HG03060 (cell line): ENCODE results near the gene ARHGAP26.
"Not testable (repeated sequence)": the region's sequence is repeated elsewhere in the genome, so short reads cannot be mapped to it uniquely, and the experiment has no call there.

Experiments used
- ATAC-seq: cut with Tn5 transposase; IDR thresholded peaks from one replicate; pipeline ENCODE4 v1.9.1; 2021; ENCODE audit warnings: low read depth, moderate number of reproducible peaks; ENCODE audit not compliant: unreplicated experiment

ARHGAP26 gene

GRCh38 chr5:143093452-143094086 is 323.4 kb downstream of the ARHGAP26 start:
- no peak for ATAC-seq

GRCh38 chr5:143094087-143094521 is 323.9 kb downstream of the ARHGAP26 start:
- no peak for ATAC-seq

- not testable (repeated sequence) for ATAC-seq
Measured at GRCh38 chr5:143094608-143095007, 324.4 kb downstream of the ARHGAP26 start.

GRCh38 chr5:143101121-143101520 is 330.9 kb downstream of the ARHGAP26 start:
- ATAC-seq = no peak

GRCh38 chr5:143101725-143102386 is 331.7 kb downstream of the ARHGAP26 start:
- ATAC-seq = no peak

GRCh38 chr5:143102411-143102810 is 332.2 kb downstream of the ARHGAP26 start:
- no peak for ATAC-seq

GRCh38 chr5:143105216-143105905 is 335.2 kb downstream of the ARHGAP26 start:
- no peak for ATAC-seq

- no peak for ATAC-seq
Measured at GRCh38 chr5:143106174-143106573, 336.0 kb downstream of the ARHGAP26 start.

- no peak for ATAC-seq
Measured at GRCh38 chr5:143108498-143109128, 338.4 kb downstream of the ARHGAP26 start.

- no peak for ATAC-seq
Measured at GRCh38 chr5:143110591-143110990, 340.4 kb downstream of the ARHGAP26 start.

- ATAC-seq = no peak
Measured at GRCh38 chr5:143111799-143112198, 341.6 kb downstream of the ARHGAP26 start.

GRCh38 chr5:143113461-143113860 is 343.3 kb downstream of the ARHGAP26 start:
- no peak for ATAC-seq

- ATAC-seq = no peak
Measured at GRCh38 chr5:143114481-143114880, 344.3 kb downstream of the ARHGAP26 start.

GRCh38 chr5:143115381-143115780 is 345.2 kb downstream of the ARHGAP26 start:
- ATAC-seq = no peak

GRCh38 chr5:143116814-143117213 is 346.6 kb downstream of the ARHGAP26 start:
- no peak for ATAC-seq

- no peak for ATAC-seq
Measured at GRCh38 chr5:143117821-143118220, 347.6 kb downstream of the ARHGAP26 start.

GRCh38 chr5:143118222-143118621 is 348.0 kb downstream of the ARHGAP26 start:
- ATAC-seq = no peak

- ATAC-seq = not testable (repeated sequence)
Measured at GRCh38 chr5:143118818-143119217, 348.6 kb downstream of the ARHGAP26 start.

GRCh38 chr5:143119291-143119769 is 349.2 kb downstream of the ARHGAP26 start:
- ATAC-seq = no peak

- no peak for ATAC-seq
Measured at GRCh38 chr5:143119881-143120341, 349.7 kb downstream of the ARHGAP26 start.
